ENCODE results near the gene PEF1.

PEF1 gene

GRCh38 chr1:31670593-31670964 lies 25.9 kb upstream of the PEF1 start:
- no peak for DNase-seq

- peak; percentile 9 for DNase-seq
Observed at GRCh38 chr1:31669786-31670592, 25.3 kb upstream of the PEF1 start.

DNA sequence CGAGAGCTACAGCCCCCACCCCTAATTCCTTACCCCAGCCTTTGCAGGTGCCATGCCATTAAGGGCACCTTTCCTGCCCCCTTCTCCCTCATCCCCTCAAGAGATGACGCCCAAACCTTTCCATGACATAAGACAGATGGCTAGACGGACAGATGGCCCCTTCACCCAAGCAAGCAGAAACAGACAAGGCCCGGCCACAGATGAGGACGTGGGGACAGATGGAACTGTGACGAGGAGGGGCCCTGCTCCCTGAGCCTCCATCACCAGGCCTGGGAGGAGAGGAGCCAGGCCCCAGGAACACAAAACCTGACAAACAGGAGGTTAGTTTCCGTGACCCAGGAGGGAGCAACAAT lies 24.7 kb upstream of the PEF1 start:
- DNase-seq, result no peak

- DNase-seq, result no peak
Observed at GRCh38 chr1:31668303-31668883, 23.7 kb upstream of the PEF1 start.

- DNase-seq, result no peak
Observed at GRCh38 chr1:31667065-31667785, 22.5 kb upstream of the PEF1 start.

GRCh38 chr1:31666263-31666963 lies 21.7 kb upstream of the PEF1 start:
- no peak for DNase-seq

GRCh38 chr1:31665234-31665878 lies 20.7 kb upstream of the PEF1 start:
- DNase-seq, result no peak

- no peak for DNase-seq
Observed at GRCh38 chr1:31664528-31664927, 19.9 kb upstream of the PEF1 start.

DNA sequence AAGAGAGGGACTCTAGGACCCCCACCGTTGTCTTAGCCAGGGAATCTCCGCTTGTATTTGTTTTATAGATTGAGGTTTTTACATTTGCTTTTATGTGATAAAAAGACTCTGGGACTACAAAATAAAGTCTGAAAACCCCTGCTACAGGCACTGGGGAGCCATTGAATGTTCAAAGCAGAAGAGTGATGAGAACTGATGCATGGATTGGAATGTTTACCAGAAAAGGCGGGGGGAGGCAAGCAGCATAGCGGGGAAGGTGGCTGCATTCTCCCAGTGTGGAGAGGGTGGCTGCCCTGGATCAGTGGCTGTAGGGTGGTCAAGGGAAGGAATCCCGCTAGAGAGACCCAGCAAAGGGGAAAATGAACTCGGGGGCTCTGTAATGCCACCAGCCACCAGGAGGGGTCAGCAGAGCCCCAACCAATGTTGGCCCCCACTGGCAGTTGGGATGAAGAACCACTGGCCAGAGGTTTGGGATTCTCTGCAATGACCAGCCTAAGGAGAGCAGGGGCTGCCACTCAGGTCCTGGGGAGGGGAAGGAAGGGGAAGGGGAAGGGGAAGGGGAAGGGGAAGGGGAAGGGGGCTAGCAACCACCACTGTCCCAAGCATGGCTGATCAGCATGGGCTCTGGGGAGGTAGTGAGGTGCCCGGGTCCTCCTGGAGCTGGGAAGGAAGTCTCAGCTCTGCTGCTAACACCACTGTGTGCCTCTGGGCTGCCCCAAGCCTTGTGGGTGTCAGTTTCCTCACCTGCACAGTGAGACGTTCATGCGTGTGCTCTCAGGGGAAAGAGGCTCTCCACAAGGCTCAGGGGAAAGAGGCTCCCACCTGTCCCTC lies 19.2 kb upstream of the PEF1 start:
- peak; percentile 66 for DNase-seq

GRCh38 chr1:31662463-31662862 lies 17.8 kb upstream of the PEF1 start:
- no peak for DNase-seq

DNA sequence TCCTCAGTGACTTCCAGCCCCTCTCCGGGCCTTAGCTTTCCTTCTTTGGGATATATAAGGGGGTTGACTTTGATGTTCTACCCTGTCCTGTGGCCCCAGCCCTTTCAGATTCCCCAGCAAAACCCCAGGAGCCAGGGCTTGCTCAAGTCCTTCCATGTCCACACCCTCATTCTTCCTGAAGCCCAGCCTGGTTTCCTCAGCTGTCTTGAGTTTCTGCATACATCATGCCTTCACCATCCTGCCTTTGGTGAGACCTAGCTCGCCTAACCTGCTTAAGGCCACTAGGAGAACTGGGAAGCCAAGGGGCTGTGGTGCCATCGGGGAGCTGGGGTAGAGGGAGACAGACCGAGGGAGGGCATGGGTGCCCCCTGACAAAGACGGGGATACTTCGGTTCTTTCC lies 17.2 kb upstream of the PEF1 start:
- DNase-seq, result no peak

- no peak for DNase-seq
Observed at GRCh38 chr1:31660871-31661455, 16.3 kb upstream of the PEF1 start.

DNA sequence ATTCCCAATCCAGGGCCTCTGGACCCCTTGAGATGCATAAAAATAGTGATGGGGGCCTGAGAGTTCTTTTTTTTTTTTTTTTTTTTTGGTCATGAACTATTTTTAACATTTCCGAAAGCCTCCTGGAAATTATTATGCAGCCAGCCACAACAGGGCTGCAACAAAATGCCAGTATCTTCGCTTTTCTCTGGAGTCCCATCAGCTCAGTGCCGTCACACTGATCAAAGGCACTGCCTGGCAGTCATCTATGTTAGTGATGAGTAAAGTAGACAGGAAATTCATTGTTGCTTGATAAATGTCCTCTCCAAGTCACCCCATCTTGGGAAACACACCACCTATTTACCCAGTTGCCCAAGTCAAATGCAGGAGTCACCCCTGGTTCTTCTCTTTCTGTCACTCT lies 15.2 kb upstream of the PEF1 start:
- DNase-seq, result no peak

DNA sequence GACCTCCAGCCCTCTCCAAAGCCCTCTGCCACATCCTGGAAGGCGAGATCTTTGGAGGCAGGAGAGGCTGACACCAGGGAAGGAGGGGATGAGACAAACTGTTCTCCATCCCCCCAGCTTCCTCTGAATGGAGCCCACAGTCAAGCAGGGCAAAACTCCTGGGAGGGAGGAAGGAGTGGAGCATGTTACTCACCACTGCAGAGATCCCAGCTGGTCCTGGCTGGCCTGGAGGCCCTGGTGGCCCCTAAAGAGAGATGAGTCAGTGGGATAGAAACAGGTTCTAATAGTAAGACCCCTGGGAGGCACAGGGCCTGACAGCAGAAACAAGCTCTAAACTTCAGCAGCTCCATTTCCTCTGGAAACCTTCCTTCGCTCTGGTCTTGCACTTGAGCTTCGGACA lies 14.0 kb upstream of the PEF1 start:
- DNase-seq, result no peak

DNA sequence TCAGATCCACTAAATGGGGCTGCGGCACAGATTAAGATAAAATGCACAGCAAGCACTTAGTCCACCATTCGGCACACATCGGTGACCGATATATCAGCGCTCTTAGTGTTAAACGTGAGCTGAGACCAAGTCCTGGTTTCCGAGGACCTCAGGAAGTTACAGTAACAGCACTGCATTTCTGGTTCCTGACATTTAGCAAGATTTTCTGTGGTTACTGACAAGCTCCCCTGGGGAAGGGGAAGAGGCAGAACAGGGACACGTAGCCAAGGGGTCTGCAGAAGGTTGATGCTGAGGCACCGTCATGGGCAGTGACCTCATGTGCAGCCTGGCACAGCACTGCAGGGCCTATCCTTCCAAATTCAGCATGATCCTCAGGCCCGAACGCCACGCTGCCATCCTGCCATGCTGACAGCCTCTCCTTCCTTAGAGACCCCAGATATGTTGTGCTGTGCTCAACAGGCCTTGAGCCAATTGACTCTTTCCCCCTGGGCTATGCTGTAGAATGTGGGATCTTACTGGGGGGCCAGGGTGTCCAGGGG lies 13.4 kb upstream of the PEF1 start:
- no peak for DNase-seq

GRCh38 chr1:31657020-31657804 lies 12.5 kb upstream of the PEF1 start:
- no peak for DNase-seq

DNA sequence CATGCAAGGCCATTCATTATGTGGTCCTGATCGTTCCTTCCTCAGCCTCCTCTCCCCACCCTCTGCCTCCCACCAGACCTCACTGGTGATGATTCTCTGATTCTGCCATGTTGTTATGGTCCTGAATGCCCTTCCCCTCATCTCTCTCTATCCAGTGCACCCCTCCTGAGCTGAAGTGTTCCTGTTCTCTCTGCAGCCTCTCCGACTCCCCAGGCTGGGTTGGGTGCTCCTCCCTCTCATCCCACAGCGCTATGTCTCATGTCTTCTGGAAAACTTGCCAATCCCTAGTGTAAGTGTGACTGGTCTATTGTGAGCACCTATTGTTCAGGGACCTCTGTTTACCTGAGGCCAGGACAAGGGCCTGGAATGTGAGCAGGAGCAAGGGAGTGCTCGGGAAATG lies 11.1 kb upstream of the PEF1 start:
- DNase-seq, result no peak

DNA sequence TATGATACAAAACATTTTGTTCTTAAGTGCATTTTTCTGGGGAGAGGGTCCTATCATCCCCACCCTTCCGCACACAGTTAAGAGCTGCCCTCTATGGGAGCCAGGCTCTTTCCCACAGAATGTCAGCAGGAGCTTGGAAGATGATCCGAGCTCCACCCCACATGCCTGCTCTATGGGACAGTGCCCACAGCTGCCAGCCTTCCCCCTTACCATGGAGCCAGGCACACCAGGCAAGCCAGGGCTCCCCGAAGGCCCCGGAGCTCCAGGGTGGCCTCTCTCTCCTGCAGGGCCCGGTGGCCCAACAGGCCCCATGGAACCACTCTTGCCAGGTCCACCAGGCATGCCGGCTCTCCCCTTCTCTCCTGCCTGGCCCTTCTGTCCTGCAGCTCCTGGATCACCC lies 10.4 kb upstream of the PEF1 start:
- DNase-seq, result no peak

DNA sequence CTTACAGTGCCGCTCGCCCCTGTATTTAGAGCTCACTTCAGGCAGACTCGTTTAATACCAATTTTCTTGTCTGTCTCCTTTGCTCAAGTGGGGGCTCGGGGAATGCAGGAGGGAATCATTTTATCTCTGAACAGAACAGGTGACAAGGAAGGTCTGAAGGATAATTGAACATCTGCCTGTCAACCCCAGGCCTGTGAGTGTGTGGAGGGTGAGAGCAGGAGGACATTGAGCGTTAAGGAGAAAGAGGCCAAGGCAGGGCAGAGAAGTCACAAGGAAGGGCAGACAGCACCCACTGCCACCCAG lies 9.7 kb upstream of the PEF1 start:
- no peak for DNase-seq

DNA sequence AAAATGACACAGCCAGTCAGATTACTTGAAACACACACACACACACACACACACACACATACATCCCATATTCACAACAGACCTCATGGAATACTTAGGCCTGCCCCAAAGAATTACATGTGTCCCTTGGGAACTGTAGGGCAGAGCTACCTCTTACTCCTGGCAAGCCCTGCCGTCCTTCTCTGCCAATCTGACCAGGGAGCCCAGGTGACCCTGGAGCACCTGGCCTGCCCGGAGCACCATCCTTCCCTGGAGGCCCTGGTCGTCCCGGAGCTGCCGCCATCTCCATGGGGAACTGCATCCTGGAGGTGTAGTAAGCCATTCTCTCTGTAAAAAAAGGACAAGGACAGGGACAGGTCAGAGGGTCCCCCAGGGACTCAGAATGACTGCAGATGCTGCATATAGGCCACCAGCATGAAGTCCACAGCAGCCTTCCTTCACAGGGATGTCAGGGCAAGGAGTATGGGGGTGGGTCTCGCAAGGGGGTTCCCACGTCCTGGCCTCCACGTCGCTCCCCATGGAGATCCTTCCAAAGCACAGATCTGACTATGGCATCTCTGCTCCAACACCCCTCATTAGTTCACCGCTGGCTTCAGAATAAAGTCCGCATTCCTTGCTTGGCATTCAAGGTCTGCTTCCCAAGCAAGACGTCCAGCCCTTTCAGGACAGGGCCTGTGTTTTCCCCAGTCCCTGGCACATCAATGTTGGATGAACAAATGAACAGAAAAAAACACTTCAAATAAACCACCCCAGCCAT lies 9.2 kb upstream of the PEF1 start:
- no peak for DNase-seq
